Fibroblast of skin of back (primary cell): ENCODE data around the gene CT83. TPM values are rescaled to one million over a fixed set of nuclear protein-coding genes. Genes with fewer than 3 reads are reported as not detected.

Experiments
- DNase-seq: peaks from one replicate; pipeline ENCODE4 v3.0.0-alpha.2; 2013
- polyA plus RNA-seq, 2 experiments: library from polyadenylated mRNA; unstranded; fragments of 120-200 nt; gene quantifications; one replicate each; pipeline ENCODE4 v1.2.1, GENCODE V29; 2013; ENCODE audit not compliant: insufficient read length in 2 of 2

Gene CT83
- polyA plus RNA-seq (2013, experiment 1 of 2; ENCODE audit: insufficient read length): not detected
- polyA plus RNA-seq (2013, experiment 2 of 2; ENCODE audit: insufficient read length): not detected

- no peak for DNase-seq
These were observed at the start of gene CT83 for GRCh38 chrX:116462822-116463221. Gene CT83, minus strand, starts transcription at chrX:116462976. Its CDS starts 120 bp downstream, at chrX:116462856.

- no peak for DNase-seq
These were observed 37.0 kb upstream of the CT83 start for GRCh38 chrX:116499780-116500179.

GRCh38 chrX:116493271-116493670 is 30.5 kb upstream of the CT83 start:
- DNase-seq: no peak

- DNase-seq: no peak
These were observed 27.3 kb upstream of the CT83 start for GRCh38 chrX:116490104-116490503.

- no peak for DNase-seq
These were observed 17.3 kb upstream of the CT83 start for GRCh38 chrX:116480059-116480458.

GRCh38 chrX:116449156-116449555 is 13.6 kb downstream of the CT83 start:
- no peak for DNase-seq

- DNase-seq: no peak
These were observed 26.4 kb downstream of the CT83 start, which contains the start of gene SLC6A14 for GRCh38 chrX:116436358-116436816. Gene SLC6A14, plus strand, starts transcription at chrX:116436606. Its CDS starts 104 bp downstream, at chrX:116436710.

- no peak for DNase-seq
These were observed 27.2 kb downstream of the CT83 start for GRCh38 chrX:116435597-116435996.

GRCh38 chrX:116427978-116428377 is 34.8 kb downstream of the CT83 start:
- no peak for DNase-seq

GRCh38 chrX:116417968-116418367 is 44.8 kb downstream of the CT83 start:
- no peak for DNase-seq

- no peak for DNase-seq
These were observed 45.6 kb downstream of the CT83 start for GRCh38 chrX:116417214-116417613.

GRCh38 chrX:116413273-116413672 is 49.5 kb downstream of the CT83 start:
- DNase-seq: no peak
